ENCODE results near the gene HNRNPAB. TPM values are rescaled to one million over a fixed set of nuclear protein-coding genes. Genes with fewer than 3 reads are reported as not detected.

HNRNPAB gene
- total RNA-seq, 1 experiment from 2014 or later = 547 TPM

DNA sequence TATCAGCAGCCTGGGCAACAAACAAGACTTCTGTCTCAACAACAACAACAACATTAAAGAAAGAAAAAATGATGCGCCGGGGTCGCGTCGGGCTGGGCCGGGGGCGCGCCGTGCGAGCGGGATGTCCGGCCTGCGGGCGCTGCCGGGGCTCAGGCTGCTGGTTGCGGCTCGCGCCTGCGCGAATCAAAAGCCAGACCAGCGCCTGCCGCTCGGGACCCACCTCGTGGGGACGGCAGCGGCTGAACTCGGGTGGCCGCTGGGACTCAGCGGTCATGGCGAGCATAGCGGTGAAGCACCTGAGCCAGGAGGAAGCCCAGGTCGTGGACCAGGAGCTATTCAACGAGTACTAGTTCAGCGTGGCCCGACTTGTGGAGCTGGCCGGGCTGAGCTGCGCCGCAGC, 38.8 kb upstream of the HNRNPAB start:
- no CpG with 5 or more reads among the region's 38 CpGs for WGBS (ENCODE audit: extremely low coverage, insufficient read length, low lambda C conversion rate)
- H2AFZ ChIP-seq (ENCODE audit: low read length) = no peak overlapping the region

More for the DNA sequence above, 38.8 kb upstream of the HNRNPAB start:
- Histone ChIP-seq H2BK120ac (ENCODE audit: low read depth, low read length, poor library complexity, severe bottlenecking) (no peak overlapping the region), H4K8ac (replicated peaks; ENCODE audit: insufficient read length, low read depth, low read length) (no peak overlapping the region), H2BK15ac (ENCODE audit: low read depth, low read length) (no peak overlapping the region), H3K4ac (ENCODE audit: low read depth, low read length) (no peak overlapping the region), H3K4me2 (ENCODE audit: insufficient read depth, insufficient read length, low read length) (no peak overlapping the region), H2BK20ac (ENCODE audit: low read depth, low read length, poor library complexity, severe bottlenecking) (no peak overlapping the region), H3K27ac (ENCODE audit: insufficient read length, low read depth, low read length) (no peak overlapping the region), H3K9me3 (ENCODE audit: control insufficient read depth, low read depth, low read length) (no peaks in the 10 kb centered on the region), H2BK12ac (ENCODE audit: insufficient read length, low read depth, low read length) (no peak overlapping the region), H3K14ac (ENCODE audit: insufficient read depth, low read length) (no peak overlapping the region), H4K5ac (ENCODE audit: insufficient read length, low read depth, low read length) (no peak overlapping the region), H2AK5ac (ENCODE audit: insufficient read length, low read length) (no peak overlapping the region), H3K18ac (ENCODE audit: insufficient read length, low read depth, low read length) (no peak overlapping the region), H3K23ac (ENCODE audit: insufficient read length, low read depth, low read length) (no peak overlapping the region), H3K4me1 (ENCODE audit: insufficient read depth, low read length) (peaks cover 4% of the 10 kb centered on the region; the same call in 1 of the 2 replicates), H3K27me3 (ENCODE audit: insufficient read depth, low read length) (no peaks in the 10 kb centered on the region; the same call in 1 of the 2 replicates), H3K79me1 (ENCODE audit: insufficient read depth, low read depth, low read length, poor library complexity, severe bottlenecking) (no peaks in the 10 kb centered on the region), H4K91ac (ENCODE audit: insufficient read length, low read depth, low read length) (no peak overlapping the region), H3K9ac (ENCODE audit: extremely low read depth, insufficient read length, low read length) (no peak overlapping the region), H3K79me2 (ENCODE audit: insufficient read depth, low read length) (no peaks in the 10 kb centered on the region), H3K23me2 (ENCODE audit: insufficient read length, low read depth, low read length, poor library complexity, severe bottlenecking) (peaks cover 3% of the 10 kb centered on the region), H2BK5ac (ENCODE audit: insufficient read length, low read length) (no peak overlapping the region), H3K56ac (ENCODE audit: insufficient read length, low read depth, low read length) (no peak overlapping the region), H3T11ph (ENCODE audit: low read length) (no peak overlapping the region), H4K20me1 (ENCODE audit: control insufficient read depth, insufficient read depth, insufficient read length) (no peaks in the 10 kb centered on the region)
- TF ChIP-seq, protein P1, sequence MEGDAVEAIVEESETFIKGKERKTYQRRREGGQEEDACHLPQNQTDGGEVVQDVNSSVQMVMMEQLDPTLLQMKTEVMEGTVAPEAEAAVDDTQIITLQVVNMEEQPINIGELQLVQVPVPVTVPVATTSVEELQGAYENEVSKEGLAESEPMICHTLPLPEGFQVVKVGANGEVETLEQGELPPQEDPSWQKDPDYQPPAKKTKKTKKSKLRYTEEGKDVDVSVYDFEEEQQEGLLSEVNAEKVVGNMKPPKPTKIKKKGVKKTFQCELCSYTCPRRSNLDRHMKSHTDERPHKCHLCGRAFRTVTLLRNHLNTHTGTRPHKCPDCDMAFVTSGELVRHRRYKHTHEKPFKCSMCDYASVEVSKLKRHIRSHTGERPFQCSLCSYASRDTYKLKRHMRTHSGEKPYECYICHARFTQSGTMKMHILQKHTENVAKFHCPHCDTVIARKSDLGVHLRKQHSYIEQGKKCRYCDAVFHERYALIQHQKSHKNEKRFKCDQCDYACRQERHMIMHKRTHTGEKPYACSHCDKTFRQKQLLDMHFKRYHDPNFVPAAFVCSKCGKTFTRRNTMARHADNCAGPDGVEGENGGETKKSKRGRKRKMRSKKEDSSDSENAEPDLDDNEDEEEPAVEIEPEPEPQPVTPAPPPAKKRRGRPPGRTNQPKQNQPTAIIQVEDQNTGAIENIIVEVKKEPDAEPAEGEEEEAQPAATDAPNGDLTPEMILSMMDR (conservative IDR thresholded peaks at IDR 0.05) = no peak
- no peaks in the 10 kb centered on the region for H3K36me3 Mint-ChIP-seq (ENCODE audit: insufficient read depth in 1 of 3, low read depth in 3 of 3)
- H3K4me3 Mint-ChIP-seq = no peak overlapping the region
- no peak for DNase-seq
- peaks cover 32% of the 10 kb centered on the region for H3K27me3 Mint-ChIP-seq (ENCODE audit: low read depth)
- H3K27ac Mint-ChIP-seq = no peak overlapping the region
- no peaks in the 10 kb centered on the region for H3K9me3 Mint-ChIP-seq
- peaks cover 21 to 22% of the 10 kb centered on the region in 2 experiments for H3K4me1 Mint-ChIP-seq
